Thyroid gland (tissue), 4 donors: ENCODE data around the gene BMP6.

Experiments used
- POLR2A ChIP-seq, 2 donors: fragments of 450-650 bp; IDR thresholded peaks; one replicate each; pipeline ENCODE4 v1.6.1; 2017; ENCODE audit warnings: antibody characterized with exemption in 2 of 2, mild to moderate bottlenecking in 2 of 2, moderate library complexity in 1 of 2
- TF ChIP-seq, protein P1 (sequence below), 6 experiments: fragments of 200-600 bp in 3 of 6; fragments of 450-650 bp in 3 of 6; sonication (generic) in 3 of 6; IDR thresholded peaks; one replicate each; pipeline ENCODE4 v1.5.1; 2016 to 2019; ENCODE audit warnings: antibody characterized with exemption in 6 of 6, mild to moderate bottlenecking in 2 of 6, inconsistent platforms in 1 of 6, moderate library complexity in 1 of 6

DNA sequence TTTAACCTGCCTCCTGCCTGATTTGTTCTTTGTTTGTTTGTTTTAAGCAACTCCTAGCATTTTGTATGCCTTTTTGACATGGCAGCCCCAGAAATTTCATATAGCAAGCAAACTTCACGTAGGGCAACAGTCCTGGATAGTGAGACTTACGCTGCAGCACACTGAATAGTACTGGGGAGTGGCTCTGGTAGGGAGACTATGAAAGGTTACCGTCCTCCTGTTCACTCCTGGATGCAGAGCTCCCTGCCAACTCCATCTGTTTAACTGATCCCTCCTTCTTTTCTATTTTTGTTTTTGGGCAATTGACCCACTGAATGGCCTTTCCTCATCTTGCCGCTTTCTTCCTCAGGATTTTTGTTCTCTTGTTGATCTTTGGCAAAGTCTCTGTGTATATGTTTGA lies 44.5 kb upstream of the BMP6 start:
- no peak for TF ChIP-seq POLR2A (IDR thresholded peaks at IDR 0.05)
- TF ChIP-seq, protein P1, sequence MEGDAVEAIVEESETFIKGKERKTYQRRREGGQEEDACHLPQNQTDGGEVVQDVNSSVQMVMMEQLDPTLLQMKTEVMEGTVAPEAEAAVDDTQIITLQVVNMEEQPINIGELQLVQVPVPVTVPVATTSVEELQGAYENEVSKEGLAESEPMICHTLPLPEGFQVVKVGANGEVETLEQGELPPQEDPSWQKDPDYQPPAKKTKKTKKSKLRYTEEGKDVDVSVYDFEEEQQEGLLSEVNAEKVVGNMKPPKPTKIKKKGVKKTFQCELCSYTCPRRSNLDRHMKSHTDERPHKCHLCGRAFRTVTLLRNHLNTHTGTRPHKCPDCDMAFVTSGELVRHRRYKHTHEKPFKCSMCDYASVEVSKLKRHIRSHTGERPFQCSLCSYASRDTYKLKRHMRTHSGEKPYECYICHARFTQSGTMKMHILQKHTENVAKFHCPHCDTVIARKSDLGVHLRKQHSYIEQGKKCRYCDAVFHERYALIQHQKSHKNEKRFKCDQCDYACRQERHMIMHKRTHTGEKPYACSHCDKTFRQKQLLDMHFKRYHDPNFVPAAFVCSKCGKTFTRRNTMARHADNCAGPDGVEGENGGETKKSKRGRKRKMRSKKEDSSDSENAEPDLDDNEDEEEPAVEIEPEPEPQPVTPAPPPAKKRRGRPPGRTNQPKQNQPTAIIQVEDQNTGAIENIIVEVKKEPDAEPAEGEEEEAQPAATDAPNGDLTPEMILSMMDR (IDR thresholded peaks at IDR 0.05): no peak
